Ishikawa (cell line): ENCODE data around the gene GNL3.

Experiments used
- CEBPB ChIP-seq: IDR thresholded peaks from 2 replicates; pipeline ENCODE4 v1.6.1; 2012
- CREB1 ChIP-seq: IDR thresholded peaks from 2 replicates; pipeline ENCODE4 v1.6.1; 2012; ENCODE audit warnings: low read depth
- EGR1 ChIP-seq: IDR thresholded peaks from 2 replicates; pipeline ENCODE4 v1.6.1; 2012
- EP300 ChIP-seq: IDR thresholded peaks from 2 replicates; pipeline ENCODE4 v1.6.1; 2012; ENCODE audit warnings: borderline replicate concordance
- FOXM1 ChIP-seq: IDR thresholded peaks from 2 replicates; pipeline ENCODE4 v1.6.1; 2012; ENCODE audit warnings: low read depth, borderline replicate concordance
- NFIC ChIP-seq: IDR thresholded peaks from 2 replicates; pipeline ENCODE4 v1.6.1; 2012
- RAD21 ChIP-seq: IDR thresholded peaks from 2 replicates; pipeline ENCODE4 v1.6.1; 2012; ENCODE audit warnings: low read depth
- TAF1 ChIP-seq: IDR thresholded peaks from 2 replicates; pipeline ENCODE4 v1.6.1; 2012; ENCODE audit warnings: low read depth, mild to moderate bottlenecking
- TCF12 ChIP-seq: IDR thresholded peaks from 2 replicates; pipeline ENCODE4 v1.6.1; 2012; ENCODE audit warnings: low read depth
- TEAD4 ChIP-seq: IDR thresholded peaks from 2 replicates; pipeline ENCODE4 v1.6.1; 2012
- YY1 ChIP-seq: IDR thresholded peaks from 2 replicates; pipeline ENCODE4 v1.6.1; 2012; ENCODE audit warnings: low read depth
- ZBTB7A ChIP-seq: IDR thresholded peaks from 2 replicates; pipeline ENCODE4 v1.6.1; 2012; ENCODE audit warnings: low read depth
- TF ChIP-seq, protein P1 (sequence below): IDR thresholded peaks from 2 replicates; pipeline ENCODE4 v1.6.1; 2012; ENCODE audit warnings: low read depth, mild to moderate bottlenecking
- TF ChIP-seq, protein P2 (sequence below): IDR thresholded peaks from 2 replicates; pipeline ENCODE4 v1.6.1; 2012
- TF ChIP-seq, protein P3 (sequence below): IDR thresholded peaks from 2 replicates; pipeline ENCODE4 v1.6.1; 2012

Gene GNL3, protein sequence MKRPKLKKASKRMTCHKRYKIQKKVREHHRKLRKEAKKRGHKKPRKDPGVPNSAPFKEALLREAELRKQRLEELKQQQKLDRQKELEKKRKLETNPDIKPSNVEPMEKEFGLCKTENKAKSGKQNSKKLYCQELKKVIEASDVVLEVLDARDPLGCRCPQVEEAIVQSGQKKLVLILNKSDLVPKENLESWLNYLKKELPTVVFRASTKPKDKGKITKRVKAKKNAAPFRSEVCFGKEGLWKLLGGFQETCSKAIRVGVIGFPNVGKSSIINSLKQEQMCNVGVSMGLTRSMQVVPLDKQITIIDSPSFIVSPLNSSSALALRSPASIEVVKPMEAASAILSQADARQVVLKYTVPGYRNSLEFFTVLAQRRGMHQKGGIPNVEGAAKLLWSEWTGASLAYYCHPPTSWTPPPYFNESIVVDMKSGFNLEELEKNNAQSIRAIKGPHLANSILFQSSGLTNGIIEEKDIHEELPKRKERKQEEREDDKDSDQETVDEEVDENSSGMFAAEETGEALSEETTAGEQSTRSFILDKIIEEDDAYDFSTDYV

DNA sequence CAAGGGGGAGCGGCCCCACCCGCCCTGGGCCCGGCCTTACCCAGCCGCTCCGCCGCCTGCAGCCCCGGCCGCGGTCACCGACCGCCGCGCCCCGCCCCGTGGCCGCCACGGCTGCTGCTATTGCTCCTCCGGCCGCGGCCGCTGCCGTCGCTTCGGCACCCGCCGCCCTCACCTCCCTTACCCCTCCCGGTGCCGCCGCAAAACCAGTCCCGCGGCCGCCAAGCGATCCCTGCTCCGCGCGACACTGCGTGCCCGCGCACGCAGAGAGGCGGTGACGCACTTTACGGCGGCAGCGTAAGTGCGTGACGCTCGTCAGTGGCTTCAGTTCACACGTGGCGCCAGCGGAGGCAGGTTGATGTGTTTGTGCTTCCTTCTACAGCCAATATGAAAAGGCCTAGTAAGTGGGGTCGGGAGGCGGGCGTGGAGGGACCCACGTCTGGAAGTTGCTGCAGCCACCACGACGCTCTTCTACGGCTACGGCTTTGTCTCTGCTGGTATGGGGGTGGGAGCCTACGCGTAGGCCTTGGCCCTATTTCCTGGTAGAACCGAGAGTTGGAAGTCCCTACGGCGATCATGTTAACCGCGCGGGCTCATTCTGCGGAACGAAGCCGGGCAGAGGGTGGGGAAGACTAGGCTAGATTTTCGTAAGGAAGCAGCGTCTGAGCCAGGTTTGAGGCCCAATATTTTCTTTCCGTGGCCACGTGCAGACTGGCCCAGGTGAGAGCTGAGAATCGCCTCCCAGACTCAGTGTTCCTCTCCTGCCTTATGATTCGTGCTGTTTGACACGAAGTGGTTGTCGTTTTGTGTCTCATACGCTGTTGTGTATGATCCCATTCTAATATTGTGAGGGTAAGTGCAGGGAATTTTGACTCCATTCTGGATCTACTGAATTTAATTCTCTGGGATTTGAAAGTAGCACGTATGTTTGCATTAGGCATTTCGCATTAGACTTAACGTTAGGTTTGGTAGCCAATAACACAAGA, at the start of gene GNL3, which contains the start of gene PBRM1:
GNL3 (plus strand) TSS at position 324 of the 983 bp plus-strand sequence; CDS start at position 385, 61 bp downstream.
PBRM1 (minus strand) TSS at position 205 of the 983 bp plus-strand sequence.
- TF ChIP-seq CEBPB (no peak), TCF12 (no peak), YY1 (no peak; the same call in 1 of the 2 replicates), FOXM1 (no peak), RAD21 (0 out of 2 replicates have a peak, but pooled peaks have one; percentile 3), ZBTB7A (no peak), EP300 (no peak), NFIC (0 out of 2 replicates have a peak, but pooled peaks have one; percentile 10), EGR1 (peak; percentile 28; the same call in 1 of the 2 replicates), TAF1 (peak; percentile 90), TEAD4 (no peak), CREB1 (peak; percentile 77)
- TF ChIP-seq, protein P1, sequence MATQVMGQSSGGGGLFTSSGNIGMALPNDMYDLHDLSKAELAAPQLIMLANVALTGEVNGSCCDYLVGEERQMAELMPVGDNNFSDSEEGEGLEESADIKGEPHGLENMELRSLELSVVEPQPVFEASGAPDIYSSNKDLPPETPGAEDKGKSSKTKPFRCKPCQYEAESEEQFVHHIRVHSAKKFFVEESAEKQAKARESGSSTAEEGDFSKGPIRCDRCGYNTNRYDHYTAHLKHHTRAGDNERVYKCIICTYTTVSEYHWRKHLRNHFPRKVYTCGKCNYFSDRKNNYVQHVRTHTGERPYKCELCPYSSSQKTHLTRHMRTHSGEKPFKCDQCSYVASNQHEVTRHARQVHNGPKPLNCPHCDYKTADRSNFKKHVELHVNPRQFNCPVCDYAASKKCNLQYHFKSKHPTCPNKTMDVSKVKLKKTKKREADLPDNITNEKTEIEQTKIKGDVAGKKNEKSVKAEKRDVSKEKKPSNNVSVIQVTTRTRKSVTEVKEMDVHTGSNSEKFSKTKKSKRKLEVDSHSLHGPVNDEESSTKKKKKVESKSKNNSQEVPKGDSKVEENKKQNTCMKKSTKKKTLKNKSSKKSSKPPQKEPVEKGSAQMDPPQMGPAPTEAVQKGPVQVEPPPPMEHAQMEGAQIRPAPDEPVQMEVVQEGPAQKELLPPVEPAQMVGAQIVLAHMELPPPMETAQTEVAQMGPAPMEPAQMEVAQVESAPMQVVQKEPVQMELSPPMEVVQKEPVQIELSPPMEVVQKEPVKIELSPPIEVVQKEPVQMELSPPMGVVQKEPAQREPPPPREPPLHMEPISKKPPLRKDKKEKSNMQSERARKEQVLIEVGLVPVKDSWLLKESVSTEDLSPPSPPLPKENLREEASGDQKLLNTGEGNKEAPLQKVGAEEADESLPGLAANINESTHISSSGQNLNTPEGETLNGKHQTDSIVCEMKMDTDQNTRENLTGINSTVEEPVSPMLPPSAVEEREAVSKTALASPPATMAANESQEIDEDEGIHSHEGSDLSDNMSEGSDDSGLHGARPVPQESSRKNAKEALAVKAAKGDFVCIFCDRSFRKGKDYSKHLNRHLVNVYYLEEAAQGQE = no peak
- TF ChIP-seq, protein P2, sequence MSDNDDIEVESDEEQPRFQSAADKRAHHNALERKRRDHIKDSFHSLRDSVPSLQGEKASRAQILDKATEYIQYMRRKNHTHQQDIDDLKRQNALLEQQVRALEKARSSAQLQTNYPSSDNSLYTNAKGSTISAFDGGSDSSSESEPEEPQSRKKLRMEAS = peak; percentile 100
- TF ChIP-seq, protein P3, sequence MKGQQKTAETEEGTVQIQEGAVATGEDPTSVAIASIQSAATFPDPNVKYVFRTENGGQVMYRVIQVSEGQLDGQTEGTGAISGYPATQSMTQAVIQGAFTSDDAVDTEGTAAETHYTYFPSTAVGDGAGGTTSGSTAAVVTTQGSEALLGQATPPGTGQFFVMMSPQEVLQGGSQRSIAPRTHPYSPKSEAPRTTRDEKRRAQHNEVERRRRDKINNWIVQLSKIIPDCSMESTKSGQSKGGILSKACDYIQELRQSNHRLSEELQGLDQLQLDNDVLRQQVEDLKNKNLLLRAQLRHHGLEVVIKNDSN = peak; percentile 80

DNA sequence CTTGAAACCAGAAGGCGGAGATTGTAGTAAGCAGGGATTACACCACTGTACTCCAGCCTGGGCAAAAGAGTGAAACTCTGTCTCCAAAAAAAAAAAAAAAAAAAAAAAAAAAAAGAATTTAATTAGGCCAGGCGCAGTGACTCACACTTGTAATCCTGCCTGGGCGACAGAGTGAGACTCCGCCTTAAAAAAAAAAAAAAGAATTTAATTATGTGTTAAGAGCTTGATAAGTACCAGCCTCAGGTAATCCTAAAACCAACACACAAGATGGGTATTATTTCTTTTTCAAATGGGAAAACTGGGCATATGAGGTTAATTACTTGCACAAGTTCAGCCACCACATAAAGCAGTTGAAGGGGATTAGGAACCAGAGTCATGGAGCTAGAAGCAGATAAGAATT, 49.2 kb upstream of the GNL3 start:
- TF ChIP-seq, protein P3 = no peak
- TF ChIP-seq, protein P2 = no peak
- TF ChIP-seq ZBTB7A (no peak), NFIC (no peak), EP300 (no peak), FOXM1 (no peak), TCF12 (no peak)
- TF ChIP-seq, protein P1 = no peak

DNA sequence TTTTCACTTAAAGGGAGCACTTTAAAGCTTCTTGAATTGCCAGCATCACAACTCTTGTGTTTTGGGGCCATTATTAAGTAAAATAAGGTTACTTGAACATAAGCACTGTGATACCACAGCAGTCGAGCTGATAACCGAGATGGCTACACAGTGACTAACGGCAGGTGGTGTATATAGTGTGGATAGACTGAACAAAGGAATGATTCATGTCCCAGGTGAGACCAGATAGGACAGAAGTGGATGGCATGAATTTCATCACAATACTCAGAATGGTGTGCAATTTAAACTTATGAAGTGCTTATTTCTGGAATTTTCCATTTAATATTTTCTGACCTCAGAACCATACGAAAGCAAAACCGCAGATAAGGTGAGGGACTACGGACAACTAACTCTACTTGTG, 40.3 kb upstream of the GNL3 start:
- TF ChIP-seq ZBTB7A (no peak), CEBPB (no peak), EP300 (no peak), FOXM1 (no peak), EGR1 (no peak), TAF1 (no peak), NFIC (no peak)
- TF ChIP-seq, protein P2 = no peak
- TF ChIP-seq, protein P1 = no peak
- TF ChIP-seq, protein P3 = no peak
